ENCODE results near the gene HNF4A.

- TF ChIP-seq POLR2A (IDR thresholded peaks at IDR 0.05) (peak; percentile 42), CTCF (IDR thresholded peaks at IDR 0.05) (no peak)
These were observed 105.8 kb downstream of the HNF4A start for GRCh38 chr20:44461142-44461802.
